Activated naive CD4-positive, alpha-beta T cell (primary cell): ENCODE measurements around the gene NRG3.

Experiments
- DNase-seq, 4 experiments: peaks; one replicate each; lab custom pipeline; 2025; lab: John Stamatoyannopoulos, UW

Gene NRG3

DNA sequence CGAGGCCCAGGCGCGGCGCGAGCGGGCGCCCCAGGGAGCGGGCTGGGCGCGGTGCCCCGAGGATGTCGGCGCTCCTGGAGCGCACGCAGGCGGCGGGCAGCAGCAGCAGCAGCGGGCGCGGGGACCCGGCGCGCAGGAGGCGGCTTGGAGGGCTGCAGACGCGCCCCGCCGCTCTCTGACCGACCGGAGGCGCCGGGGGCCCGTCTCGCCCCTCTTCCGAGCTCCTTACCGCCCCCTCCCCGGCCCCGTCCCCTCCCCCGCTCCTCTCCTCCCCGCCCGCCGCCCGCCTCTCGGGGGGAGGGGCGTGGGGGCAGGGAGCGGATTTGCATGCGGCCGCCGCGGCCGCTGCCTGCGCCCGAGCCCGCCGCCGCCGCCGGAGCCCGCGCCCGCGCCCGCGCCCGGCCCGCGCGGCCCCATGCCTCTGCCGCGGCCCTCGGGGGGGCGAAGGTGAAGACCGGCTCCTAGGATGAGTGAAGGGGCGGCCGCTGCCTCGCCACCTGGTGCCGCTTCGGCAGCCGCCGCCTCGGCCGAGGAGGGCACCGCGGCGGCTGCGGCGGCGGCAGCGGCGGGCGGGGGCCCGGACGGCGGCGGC, at the start of gene NRG3:
TSS of gene NRG3 (plus strand) at position 320 of the 592 bp plus-strand sequence.
- DNase-seq = no peak

DNA sequence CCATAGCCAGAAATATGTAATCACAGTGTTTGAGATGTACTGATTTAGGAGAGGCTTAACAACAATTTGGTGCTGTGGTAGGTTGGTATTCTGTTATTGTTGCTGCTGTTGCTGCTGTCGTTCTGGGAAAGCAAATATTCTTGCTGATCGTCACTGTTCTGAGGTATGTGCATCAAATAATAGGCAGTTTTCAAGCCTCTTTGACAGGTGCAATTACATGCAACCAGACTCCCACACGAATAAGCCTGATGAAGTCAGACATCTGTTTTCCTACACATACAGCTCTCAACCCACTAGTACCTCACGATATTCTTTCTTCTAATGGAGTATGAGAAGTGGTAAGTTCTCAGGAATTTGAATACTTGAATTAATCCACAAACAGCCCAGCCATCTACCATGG, 46.7 kb upstream of the NRG3 start:
- no peak for DNase-seq

DNA sequence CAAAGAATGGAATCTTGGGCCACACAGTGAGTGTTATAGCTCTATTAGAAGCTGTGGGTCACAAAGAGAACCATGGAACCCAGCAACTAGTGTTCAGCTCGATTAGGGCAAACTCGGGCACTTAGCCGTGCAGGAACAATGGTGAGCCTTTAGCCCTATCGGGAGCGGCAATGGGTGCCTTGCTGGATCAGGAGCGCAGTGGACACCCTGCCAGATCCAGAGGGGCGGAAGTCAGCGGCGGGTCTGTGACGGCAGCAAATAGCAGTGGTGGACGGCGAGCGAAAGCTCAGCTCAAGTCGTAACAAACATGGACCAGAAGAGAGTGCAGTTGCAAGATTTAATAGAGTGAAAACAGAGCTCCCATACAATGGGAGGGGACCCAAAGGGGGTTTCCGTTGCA, 43.9 kb upstream of the NRG3 start:
- DNase-seq = no peak

DNA sequence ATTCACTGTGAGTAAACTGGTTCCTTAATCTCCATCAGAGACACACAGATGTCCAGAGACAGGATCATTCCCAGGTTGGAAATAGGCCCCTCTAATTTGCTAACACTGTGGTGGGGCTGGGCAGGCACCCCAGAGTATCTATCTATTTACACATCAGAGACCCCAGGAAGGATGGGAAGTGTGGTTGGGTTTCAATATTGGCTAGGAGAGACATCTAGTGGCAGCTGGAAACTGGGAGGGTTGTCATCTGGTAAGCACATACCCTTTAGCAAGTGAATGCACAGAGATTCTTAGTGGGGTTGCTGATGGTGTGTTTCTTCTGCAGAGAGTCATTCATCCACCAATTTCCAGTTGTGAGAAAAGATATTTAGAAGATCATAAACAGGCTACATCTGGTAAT, 36.0 kb upstream of the NRG3 start:
- no peak for DNase-seq

DNA sequence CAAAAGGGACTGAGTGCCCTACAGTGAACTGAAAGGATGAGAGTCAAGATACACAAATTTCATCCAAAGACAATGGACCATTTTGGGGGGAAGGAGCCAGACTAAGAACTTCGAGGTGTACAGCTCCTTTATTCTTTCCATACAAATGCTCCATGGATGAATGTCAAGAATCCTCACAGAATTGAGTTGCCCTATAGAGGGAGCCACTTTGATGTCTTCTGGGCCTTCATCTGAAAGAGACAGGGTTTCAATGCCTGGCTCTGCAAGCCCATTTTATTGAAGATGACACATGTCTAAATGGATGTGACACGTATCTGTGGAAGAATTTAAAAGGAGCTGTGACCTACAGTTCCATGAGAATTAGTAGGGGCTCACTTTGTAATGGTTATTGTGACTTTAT, 32.0 kb upstream of the NRG3 start:
- no peak for DNase-seq

DNA sequence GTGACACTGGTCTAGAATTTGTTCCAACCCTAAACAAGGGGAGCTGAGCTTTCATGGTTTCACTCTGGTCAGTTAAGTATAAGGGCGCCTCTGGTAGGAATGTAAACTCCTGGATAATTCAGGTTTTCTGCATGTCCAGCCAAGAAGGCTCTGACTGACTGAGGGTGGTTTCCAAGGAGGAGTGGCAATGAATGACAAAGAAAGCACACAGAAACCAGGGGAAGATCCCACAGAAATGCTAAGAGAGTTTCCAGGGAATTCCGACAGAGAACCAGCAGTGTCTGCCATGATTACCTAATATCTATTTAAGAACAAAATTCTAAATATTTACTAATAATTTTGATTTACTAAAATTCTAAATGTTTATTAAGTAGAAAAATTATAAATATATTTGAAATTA, 27.3 kb upstream of the NRG3 start:
- no peak for DNase-seq

DNA sequence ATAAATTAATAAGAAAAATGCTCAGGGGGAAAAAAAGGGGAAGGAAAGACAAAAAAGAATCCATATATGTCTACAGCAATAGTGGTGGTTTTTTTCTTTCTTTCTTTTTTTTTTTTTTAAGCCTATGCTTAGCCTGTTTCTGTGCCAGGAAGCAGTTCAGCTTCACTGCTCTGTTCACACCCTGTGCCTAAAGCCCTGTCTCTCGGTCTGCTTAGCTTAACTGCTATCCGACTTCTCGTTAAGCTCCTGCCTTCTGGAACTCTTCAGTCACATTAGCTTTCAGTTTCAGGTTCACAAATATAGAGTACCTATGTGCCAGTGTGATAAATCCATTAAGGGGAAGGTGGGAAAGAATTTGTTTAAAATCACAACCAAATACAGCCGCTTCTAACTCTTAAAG, 26.5 kb upstream of the NRG3 start:
- DNase-seq = no peak

DNA sequence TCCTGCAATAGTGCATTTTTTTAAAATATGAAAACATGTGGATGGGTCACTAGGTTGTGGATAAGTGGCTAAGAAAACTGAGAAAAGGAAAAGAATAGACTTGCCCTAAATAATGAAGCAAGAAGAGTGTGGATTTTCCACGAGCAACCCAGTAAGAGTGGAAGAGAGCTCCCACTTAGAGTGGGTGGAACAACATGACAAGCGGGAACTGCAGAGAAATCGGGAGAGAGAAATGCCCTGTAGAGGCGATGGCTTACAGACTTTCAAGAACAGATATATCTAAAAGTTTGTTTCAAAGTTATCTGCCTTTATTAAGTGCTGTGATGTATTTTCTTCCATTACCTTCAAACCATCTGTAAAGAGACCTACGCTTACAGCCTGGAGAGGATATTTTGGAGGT, 26.1 kb upstream of the NRG3 start:
- no peak for DNase-seq

DNA sequence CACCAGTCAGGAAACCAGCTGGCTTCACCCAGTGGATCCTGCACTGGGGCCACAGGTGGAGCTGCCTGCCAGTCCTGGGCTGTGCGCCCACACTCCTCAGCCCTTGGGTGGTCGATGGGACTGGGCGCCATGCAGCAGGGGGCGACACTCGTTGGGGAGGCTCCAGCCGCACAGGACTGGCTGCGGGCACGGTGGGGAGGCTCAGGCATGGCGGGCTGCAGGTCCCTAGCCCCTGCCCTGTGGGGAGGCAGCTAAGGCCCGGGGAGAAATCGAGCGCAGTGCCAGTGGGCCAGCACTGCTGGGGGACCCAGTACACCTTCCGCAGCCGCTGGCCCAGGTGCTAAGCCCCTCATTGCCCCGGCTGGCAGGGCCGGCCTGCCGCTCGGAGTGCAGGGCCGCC, 12.4 kb upstream of the NRG3 start:
- no peak for DNase-seq

DNA sequence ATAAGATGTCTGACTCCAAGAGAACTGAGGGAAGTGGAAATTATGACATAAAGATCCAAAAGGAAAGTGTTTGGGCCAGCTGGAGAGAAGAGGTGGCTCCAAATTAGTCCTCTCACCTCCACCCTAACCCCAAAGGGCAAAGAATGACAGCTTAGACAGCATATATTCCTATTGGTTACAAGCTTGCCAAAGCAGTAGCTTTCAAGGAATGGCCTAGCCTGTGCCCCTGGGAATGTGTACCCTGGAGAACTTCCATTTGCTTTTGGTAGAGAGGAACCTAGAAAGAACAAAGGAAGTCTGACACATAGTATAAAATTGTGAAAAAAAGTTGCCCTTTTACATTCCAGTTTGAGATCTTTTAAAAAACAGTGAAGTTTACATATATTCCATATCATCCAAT, 11.2 kb upstream of the NRG3 start:
- no peak for DNase-seq

DNA sequence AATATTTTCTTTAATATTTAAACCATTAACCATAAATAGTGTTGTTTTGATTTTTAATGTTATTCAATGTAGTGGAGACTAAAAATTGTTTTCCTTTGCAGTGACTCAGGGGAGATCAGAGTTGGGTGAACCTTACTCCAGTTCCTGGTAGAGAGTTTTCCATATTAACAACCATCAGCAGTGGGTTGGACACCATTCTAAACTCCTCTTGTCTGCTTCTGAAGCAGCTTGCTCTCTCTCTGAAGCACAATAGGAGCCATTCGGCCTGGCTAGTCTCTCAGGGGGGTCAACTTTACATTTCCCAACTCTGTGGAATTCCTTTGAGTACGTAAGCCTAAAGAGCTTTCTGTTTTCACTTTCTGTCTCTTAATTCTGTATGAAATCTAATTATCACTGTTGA, 9.4 kb upstream of the NRG3 start:
- DNase-seq = no peak

DNA sequence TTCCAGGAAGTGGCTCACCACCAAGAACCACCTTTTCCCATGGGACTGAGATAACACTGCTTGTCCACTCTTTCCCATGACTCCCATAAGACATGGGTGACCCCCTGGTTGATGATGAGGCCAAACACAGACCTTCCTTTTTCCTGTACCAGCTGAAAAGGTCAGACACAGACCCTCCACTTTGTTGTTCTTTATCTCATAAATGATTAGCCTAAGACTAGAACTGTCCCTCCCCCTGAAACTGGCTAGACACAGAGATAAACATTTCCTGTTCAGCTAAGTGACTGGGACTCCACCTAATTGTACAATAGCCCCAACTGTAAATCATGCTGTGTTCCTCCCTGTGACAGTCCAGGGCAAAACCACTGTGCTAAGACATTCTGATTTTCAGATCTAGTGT, 8.2 kb upstream of the NRG3 start:
- no peak for DNase-seq

DNA sequence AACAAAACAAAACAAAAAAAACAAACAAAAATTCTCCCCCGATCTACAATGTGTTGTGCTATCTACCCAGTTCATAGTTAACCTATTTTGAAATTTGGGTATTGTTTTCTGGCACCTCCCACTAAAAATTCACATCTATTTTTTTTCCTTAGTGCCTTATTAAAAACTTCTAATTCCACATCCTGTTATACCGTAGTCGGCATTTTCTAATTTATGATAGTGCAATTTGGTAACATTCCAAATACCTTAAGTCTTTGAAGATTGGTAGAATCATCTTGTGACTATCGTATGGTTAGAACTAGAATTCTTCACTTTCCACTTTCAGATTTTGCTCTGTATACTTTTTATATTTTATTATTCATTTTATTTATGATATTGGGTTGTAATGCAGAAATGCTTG, 4.5 kb upstream of the NRG3 start:
- no peak for DNase-seq

DNA sequence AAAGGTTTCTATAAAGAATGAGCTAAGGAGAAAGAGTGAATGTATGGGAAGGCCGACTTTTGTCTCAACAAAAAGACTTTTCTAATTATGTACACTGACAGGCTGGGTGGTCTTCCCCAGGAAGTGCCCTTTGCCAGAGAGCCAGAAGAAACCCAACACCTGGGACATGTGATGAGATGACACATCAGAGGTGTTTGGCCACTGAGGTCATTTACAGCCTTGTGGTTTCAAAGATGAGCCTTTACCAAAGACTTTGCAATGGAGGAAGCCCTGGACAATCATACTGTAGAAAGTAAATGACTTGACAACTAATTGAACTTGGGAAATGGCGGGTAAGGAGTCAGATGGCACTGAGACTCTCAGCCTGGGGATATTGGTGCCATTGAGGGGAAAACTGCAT, 3.4 kb upstream of the NRG3 start:
- DNase-seq = no peak

DNA sequence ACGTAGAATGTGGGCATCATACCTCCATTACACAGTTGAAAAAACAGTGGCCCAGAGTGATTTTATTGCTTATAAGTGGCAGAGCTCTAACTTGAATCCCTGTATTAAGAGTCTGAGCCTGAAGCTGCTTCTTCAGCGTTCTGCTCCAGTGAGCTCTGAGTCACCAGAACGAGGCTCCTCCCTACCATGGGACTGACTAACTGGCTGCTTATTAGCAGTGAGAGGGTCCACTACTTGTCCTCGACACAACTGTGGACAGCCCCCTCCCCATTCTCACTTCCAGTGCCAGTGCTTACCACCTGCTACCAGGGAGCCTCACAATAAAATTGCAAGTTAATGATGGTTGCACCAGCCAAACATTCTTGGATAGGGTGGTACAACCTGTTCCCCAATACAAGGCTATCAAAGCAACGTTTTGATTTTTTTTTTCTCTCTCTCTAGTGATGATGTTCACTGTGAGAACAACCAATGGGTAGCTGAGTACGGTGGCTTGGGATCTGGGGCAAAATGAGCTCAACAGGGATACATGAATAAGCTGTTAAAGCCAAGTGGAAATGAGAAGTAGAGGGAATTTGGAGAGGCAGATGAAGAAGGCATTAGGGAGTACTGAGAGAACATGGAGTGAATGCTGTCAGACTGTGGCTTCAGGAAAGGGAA, 2.7 kb upstream of the NRG3 start:
- DNase-seq = no peak

DNA sequence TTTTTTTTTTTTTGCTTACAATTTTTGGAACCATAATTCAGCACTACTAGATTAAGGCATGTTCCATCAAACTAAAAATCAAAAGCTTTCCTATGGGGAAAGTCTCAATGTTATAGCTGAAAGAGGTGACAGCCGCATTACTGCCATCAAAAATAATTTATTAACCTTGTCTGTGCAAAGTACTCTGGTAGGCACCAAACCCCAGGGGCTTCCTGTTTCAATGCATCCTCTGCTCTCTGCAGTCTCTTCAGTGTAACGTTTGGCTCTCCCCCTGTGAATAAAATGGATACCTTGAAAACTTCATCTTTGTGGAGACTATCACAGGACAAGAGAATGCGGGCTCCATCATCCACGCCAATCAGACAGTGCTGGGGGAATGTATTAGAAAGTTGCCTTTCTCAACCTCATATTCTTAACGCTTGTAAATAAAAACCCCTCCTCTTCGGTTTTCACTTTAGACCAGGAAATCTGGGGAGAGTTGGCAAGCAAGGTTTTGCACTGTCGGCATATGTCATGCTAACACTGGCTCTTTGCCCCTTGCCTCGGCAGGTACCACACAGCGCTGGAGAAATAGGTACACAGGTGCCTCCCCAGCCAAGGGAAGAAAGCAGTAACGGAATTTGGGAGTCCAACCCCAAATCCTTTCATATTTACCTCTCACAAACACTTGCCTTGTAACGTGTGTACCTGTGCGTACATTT, 1.6 kb upstream of the NRG3 start:
- no peak for DNase-seq

DNA sequence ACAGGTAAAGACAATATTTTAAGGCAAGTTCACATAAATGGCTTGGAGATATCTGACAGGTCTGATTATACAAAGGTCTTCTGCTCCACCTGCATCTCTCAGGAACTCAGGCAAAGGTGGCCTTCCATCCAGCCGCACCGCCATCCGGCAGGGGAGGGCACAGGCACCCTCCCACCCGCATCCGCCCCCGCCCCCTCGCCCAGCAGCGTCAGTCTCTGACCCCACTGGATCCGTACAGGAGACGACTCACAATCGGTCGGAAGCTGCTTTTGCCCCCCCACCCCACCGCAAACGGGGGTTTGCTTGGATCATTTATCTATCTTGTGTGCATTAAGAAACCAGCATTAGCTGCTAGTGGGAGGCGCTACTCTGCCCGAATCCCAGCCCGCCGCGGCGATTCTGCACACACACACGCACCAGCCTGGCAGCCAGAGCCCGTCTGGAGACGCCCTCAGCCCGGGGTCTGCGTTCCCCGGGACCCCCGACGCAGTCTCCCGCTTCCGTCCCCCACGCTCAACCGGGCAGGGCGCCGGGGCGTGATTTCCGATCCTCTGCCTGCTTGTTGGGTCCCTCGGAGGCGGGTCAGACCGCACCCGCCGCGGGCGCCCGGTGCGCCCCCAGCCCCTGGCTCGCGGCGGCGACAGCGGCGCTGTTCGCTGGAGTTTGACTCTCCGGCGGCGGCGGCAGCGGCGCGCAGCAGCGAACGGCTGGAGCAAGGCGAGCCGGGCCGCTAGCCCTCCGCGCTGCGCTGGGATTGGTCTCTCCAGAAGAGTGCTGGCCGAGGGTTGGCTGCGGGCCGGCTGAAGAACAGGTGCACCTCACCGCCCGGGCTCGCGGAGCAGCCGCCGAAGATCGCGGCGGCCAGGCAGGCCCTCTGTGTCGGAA, 820 bp upstream of the NRG3 start:
- no peak for DNase-seq

DNA sequence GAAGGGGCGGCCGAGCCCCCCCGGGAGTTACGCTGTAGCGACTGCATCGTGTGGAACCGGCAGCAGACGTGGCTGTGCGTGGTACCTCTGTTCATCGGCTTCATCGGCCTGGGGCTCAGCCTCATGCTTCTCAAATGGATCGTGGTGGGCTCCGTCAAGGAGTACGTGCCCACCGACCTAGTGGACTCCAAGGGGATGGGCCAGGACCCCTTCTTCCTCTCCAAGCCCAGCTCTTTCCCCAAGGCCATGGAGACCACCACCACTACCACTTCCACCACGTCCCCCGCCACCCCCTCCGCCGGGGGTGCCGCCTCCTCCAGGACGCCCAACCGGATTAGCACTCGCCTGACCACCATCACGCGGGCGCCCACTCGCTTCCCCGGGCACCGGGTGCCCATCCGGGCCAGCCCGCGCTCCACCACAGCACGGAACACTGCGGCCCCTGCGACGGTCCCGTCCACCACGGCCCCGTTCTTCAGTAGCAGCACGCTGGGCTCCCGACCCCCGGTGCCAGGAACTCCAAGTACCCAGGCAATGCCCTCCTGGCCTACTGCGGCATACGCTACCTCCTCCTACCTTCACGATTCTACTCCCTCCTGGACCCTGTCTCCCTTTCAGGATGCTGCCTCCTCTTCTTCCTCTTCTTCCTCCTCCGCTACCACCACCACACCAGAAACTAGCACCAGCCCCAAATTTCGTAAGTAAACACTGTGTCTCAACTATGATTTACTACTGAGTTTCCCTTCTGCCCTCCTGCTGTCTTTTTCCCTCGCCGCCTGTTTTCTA, 666 bp downstream of the NRG3 start:
- no peak for DNase-seq

DNA sequence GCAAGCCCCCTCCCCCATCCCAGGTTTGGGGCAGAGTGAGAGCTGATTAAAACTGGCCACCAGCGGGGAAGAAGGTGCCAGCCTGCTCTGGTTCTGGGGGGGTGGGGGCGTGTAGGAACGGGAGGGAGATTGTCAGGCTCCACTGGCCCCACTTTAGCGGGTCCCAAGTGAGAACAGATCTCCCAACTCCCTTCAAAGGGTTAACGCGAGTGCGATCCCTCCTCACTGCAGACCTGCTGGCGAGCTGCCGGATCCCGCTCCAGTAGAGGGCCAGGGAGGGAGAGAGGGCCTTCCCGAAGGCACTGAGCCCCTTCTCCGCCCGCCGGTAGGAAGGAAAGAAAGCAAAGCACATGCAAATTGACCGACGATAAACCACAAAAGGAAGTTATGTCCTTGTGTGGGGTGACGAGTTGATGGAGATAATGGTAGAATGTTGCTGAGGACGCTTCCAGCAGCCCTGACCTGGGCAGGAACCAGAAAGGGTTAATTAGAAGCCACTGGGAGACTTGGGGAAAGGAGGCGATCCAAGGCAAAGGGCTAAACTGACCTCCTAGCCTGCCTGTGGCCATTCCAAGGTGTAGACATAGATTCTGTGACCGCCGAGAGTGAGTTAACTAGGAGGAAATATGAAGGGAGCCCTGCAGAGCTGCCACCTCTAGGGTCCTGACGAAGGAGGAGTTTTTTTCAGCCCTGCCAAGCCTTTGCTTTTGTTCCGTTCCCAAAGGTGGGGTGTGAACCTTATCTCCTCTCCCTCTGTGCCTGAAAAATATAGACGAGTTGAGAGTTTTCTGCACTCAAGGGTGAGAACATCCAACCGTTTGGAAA, 1.5 kb downstream of the NRG3 start:
- no peak for DNase-seq

DNA sequence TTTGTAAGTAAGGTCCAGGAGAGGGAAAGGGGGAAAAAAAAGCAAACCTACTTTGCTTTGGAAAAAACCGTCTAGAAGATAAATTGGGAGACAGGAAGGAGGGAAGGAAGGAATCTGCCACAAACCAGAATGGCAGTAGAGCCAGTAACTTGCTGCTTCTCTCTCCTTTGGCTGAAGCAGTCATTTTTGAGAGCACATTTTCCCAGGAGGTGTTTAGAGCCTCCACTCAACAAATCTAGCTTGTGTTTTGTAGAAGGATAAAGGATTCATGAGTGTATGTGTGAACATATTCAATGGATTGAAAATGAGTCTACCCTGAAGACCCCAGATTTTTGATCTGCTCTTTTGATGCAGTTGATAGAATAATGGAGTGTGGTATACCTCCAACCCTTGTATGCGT, 2.6 kb downstream of the NRG3 start:
- no peak for DNase-seq

DNA sequence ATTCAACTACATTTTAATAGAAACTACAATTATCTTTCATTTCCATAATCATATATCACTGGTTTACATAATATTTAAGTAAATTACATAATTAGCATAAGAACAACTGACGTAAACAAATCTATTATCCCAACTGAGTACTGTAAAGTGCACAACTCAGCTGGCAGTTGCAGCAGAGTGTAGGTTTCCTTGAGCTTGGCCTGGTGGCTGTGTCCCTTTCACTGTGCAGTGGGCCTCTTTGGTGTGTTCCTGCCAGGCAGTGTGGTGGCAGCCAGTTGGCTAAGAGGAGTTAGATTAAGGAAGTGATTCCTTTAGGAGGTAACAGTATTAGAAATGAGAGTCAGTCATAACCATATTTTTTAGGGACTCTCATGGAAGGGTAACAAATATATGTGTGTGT, 7.0 kb downstream of the NRG3 start:
- DNase-seq = no peak
